H7 (cell line): ENCODE data around the gene CORO2B. TPM values are rescaled to one million over a fixed set of nuclear protein-coding genes. Genes with fewer than 3 reads are reported as not detected.

ENCODE experiments used
- DNase-seq: peaks from one replicate; pipeline ENCODE4 v3.0.0; 2012
- H3K27me3 ChIP-seq: 2 replicates; pipeline ENCODE4 v1.6.0; 2011; ENCODE audit warnings: mild to moderate bottlenecking, low read length; ENCODE audit not compliant: control insufficient read depth, insufficient read depth
- H3K36me3 ChIP-seq: replicated peaks from 2 replicates; pipeline ENCODE4 v1.5.1; 2011; ENCODE audit warnings: low read length; ENCODE audit not compliant: control insufficient read depth, insufficient read depth
- H3K4me3 ChIP-seq: 2 replicates; pipeline ENCODE4 v1.5.1; 2011; ENCODE audit warnings: low read depth, mild to moderate bottlenecking, control low read depth, low read length, moderate library complexity; ENCODE audit not compliant: insufficient read depth
- total RNA-seq: library from RNA; depleted of rRNA; stranded (reverse); fragments of >200 nt; shearing (Covaris generic); gene quantifications from 2 replicates; pipeline ENCODE4 v1.2.3, GENCODE V29; 2014

Gene CORO2B
- total RNA-seq, 1 experiment from 2014 or later = 5.4 TPM

- peak; percentile 7 for DNase-seq
- Histone ChIP-seq H3K36me3 (no peaks in the 10 kb centered on the region), H3K4me3 (no peak overlapping the region), H3K27me3 (no peaks in the 10 kb centered on the region)
These were observed 74.3 kb downstream of the CORO2B start for GRCh38 chr15:68653031-68653635.

- H3K27me3 ChIP-seq = no peaks in the 10 kb centered on the region
- H3K4me3 ChIP-seq = no peak overlapping the region
- no peaks in the 10 kb centered on the region for H3K36me3 ChIP-seq
- peak; percentile 9 for DNase-seq
These were observed 75.0 kb downstream of the CORO2B start for GRCh38 chr15:68653801-68654200.

- Histone ChIP-seq H3K36me3 (no peaks in the 10 kb centered on the region), H3K27me3 (no peaks in the 10 kb centered on the region), H3K4me3 (no peak overlapping the region)
- peak; percentile 24 for DNase-seq
These were observed 76.2 kb downstream of the CORO2B start for GRCh38 chr15:68654786-68655560.

GRCh38 chr15:68655686-68656437 lies 77.1 kb downstream of the CORO2B start:
- peak; percentile 40 for DNase-seq
- no peaks in the 10 kb centered on the region for H3K36me3 ChIP-seq
- no peak overlapping the region for H3K4me3 ChIP-seq
- no peaks in the 10 kb centered on the region for H3K27me3 ChIP-seq

- H3K36me3 ChIP-seq = no peaks in the 10 kb centered on the region
- H3K4me3 ChIP-seq = no peak overlapping the region
- DNase-seq = peak; percentile 12
- H3K27me3 ChIP-seq = no peaks in the 10 kb centered on the region
These were observed 77.6 kb downstream of the CORO2B start for GRCh38 chr15:68656438-68656739.

- no peaks in the 10 kb centered on the region for H3K27me3 ChIP-seq
- no peak overlapping the region for H3K4me3 ChIP-seq
- DNase-seq = peak; percentile 48
- no peaks in the 10 kb centered on the region for H3K36me3 ChIP-seq
These were observed 79.4 kb downstream of the CORO2B start for GRCh38 chr15:68658151-68658550.

GRCh38 chr15:68658641-68659358 lies 80.0 kb downstream of the CORO2B start:
- peak; percentile 40 for DNase-seq
- no peak overlapping the region for H3K4me3 ChIP-seq
- H3K27me3 ChIP-seq = no peaks in the 10 kb centered on the region
- no peaks in the 10 kb centered on the region for H3K36me3 ChIP-seq

GRCh38 chr15:68663526-68663925 lies 84.7 kb downstream of the CORO2B start:
- no peak for DNase-seq
- Histone ChIP-seq H3K36me3 (no peaks in the 10 kb centered on the region), H3K4me3 (no peak overlapping the region), H3K27me3 (no peaks in the 10 kb centered on the region)

GRCh38 chr15:68666120-68666811 lies 87.5 kb downstream of the CORO2B start:
- H3K4me3 ChIP-seq = no peak overlapping the region
- H3K36me3 ChIP-seq = no peaks in the 10 kb centered on the region
- H3K27me3 ChIP-seq = no peaks in the 10 kb centered on the region
- DNase-seq = peak; percentile 74

GRCh38 chr15:68666812-68667450 lies 88.1 kb downstream of the CORO2B start:
- H3K4me3 ChIP-seq = no peak overlapping the region
- H3K27me3 ChIP-seq = no peaks in the 10 kb centered on the region
- DNase-seq = peak; percentile 26
- no peaks in the 10 kb centered on the region for H3K36me3 ChIP-seq

- Histone ChIP-seq H3K27me3 (no peaks in the 10 kb centered on the region), H3K36me3 (no peaks in the 10 kb centered on the region), H3K4me3 (no peak overlapping the region)
- DNase-seq = no peak
These were observed 89.2 kb downstream of the CORO2B start for GRCh38 chr15:68667800-68668625.

- no peaks in the 10 kb centered on the region for H3K27me3 ChIP-seq
- no peak overlapping the region for H3K4me3 ChIP-seq
- H3K36me3 ChIP-seq = no peaks in the 10 kb centered on the region
- DNase-seq = no peak
These were observed 90.3 kb downstream of the CORO2B start for GRCh38 chr15:68668926-68669600.

- DNase-seq = no peak
- Histone ChIP-seq H3K27me3 (no peaks in the 10 kb centered on the region), H3K36me3 (no peaks in the 10 kb centered on the region), H3K4me3 (no peak overlapping the region)
These were observed 93.5 kb downstream of the CORO2B start for GRCh38 chr15:68672251-68672650.
